ENCODE results near the gene SRRD. TPM values are rescaled to one million over a fixed set of nuclear protein-coding genes. Genes with fewer than 3 reads are reported as not detected.
A peak's percentile ranks its signal among the peaks of the same experiment; 100 is the strongest.
"Not testable (repeated sequence)": the region's sequence is repeated elsewhere in the genome, so short reads cannot be mapped to it uniquely, and the experiment has no call there.

SRRD gene, protein sequence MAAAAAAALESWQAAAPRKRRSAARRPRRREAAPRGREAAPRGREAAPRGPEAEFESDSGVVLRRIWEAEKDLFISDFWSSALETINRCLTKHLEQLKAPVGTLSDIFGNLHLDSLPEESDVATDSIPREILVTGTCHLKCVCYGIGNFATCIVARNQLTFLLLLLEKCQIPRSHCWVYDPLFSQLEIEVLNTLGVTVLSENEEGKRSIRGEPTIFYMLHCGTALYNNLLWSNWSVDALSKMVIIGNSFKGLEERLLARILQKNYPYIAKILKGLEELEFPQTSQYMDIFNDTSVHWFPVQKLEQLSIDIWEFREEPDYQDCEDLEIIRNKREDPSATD
- total RNA-seq: 10 to 100 TPM; 17.9 to 37.4 (median 26.2) TPM

DNA sequence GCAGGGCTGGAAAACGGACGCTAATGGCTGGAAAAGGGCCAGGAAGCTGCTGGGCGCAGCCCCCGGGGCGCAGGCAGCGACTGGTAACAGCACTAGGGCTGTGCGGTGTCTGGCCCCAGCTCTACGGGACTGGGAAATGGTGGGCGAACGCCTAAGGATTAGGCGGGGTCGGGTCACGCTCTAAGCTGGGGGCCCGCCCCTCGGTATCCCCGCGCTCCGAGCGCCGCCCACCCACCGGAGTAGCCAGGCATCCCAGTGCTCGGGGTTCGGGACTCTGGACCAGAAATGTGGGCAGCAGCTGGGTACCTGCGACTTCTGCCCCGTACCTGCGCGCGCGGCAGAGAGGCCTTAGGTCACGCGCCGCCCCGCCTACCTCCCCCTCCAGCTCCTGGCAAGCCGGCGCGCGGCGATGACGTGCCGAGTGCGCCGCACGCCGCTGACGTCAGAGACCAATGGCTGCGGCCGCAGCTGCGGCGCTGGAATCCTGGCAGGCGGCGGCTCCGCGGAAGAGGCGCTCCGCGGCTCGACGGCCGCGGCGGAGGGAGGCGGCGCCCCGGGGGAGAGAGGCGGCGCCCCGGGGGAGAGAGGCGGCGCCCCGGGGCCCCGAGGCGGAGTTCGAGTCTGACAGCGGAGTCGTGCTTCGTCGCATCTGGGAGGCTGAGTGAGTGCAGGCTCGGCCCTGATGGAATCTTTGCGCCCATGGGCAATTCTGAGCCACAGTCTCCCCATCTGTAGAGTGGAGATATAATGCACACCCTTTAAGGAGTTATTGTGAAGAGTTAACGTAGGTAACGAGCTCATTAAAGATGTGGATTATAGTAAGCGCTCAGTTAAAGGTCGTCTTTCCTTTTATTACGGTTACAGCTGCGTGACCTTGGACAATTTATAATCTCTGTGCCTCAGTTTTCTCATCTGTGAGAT lies at the start of gene SRRD, which contains the start of gene HPS4:
SRRD (plus strand) TSS at position 439 of the 921 bp plus-strand sequence; CDS start at position 453, 14 bp downstream.
HPS4 (minus strand) TSS at position 345 of the 921 bp plus-strand sequence. CDS start 2,021 bp downstream, outside the sequence.
- peak within 1 kb of the TSS; percentile 85 to 91 (median 90) for H3K27ac ChIP-seq
- WGBS, 2 donors: 1 to 3% methylated on average over 17 to 30 of the region's 85 CpGs
- H3K4me3 ChIP-seq (replicated peaks in 1 of 3): peak within 1 kb of the TSS; percentile 21 to 92 (median 74)
- DNase-seq: peak; percentile 89 to 90
- TF ChIP-seq, protein P1, sequence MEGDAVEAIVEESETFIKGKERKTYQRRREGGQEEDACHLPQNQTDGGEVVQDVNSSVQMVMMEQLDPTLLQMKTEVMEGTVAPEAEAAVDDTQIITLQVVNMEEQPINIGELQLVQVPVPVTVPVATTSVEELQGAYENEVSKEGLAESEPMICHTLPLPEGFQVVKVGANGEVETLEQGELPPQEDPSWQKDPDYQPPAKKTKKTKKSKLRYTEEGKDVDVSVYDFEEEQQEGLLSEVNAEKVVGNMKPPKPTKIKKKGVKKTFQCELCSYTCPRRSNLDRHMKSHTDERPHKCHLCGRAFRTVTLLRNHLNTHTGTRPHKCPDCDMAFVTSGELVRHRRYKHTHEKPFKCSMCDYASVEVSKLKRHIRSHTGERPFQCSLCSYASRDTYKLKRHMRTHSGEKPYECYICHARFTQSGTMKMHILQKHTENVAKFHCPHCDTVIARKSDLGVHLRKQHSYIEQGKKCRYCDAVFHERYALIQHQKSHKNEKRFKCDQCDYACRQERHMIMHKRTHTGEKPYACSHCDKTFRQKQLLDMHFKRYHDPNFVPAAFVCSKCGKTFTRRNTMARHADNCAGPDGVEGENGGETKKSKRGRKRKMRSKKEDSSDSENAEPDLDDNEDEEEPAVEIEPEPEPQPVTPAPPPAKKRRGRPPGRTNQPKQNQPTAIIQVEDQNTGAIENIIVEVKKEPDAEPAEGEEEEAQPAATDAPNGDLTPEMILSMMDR (IDR thresholded peaks at IDR 0.05): peak in 1 of 6 experiments; percentile 18
- peak; percentile 8 to 89 for TF ChIP-seq POLR2A (IDR thresholded peaks at IDR 0.05)
- intact Hi-C loops (cut with DNase I): loop anchor here (10.0 kb wide), 2 partner anchors 61 to 101 kb away; no protein-coding TSS in a partner anchor
- peaks cover 20 to 83% of the 10 kb centered on the region in 2 donors for H3K4me1 ChIP-seq
- no peaks in the 10 kb centered on the region for H3K9me3 ChIP-seq
- no peaks in the 10 kb centered on the region for H3K27me3 ChIP-seq
- peaks cover 4% of the 10 kb centered on the region in 2 donors for H3K36me3 ChIP-seq

DNA sequence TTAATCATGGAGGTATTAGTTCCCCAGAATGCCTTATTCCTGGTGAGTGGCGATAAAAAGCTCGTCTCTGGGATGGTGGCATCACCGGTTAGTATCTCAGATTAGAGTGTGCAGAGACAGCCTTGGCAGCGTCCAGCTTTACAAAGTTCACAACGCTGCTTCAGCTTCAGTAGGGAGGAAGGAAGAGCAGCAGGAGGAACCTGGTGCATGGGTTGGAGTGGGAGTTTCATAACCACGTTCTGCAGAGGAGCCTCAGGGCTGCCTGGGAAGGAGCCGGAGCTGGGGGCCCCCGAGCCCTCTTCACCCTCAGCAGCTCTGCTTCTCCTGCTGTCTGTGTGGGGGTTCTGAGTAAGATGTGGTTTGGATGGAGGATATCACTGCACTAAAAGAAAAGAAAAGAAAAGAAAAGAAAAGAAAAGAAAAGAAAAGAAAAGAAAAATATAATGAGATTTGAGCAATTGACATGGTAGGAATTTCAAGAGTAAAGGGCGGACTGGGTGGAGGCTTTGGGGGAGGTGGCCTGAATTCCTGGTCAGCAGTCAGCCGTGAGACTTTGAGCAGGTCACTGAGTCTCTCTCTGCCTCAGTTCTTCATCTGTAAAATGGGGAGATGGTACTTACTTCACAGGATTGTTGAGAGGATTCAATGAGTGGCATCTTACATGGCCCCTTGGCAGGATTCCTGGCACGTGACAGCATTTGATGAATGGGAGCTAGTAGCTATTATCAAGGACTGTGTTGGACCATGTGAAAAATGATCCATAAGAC lies 48.2 kb upstream of the SRRD start:
- intact Hi-C loops (cut with DNase I): no loop called here
- no peaks in the 10 kb centered on the region for H3K27me3 ChIP-seq
- DNase-seq: no peak
- WGBS, 2 donors: 65% methylated on average over 11 of the region's 11 CpGs
- no peaks in the 10 kb centered on the region for H3K4me1 ChIP-seq
- H3K9me3 ChIP-seq: no peaks in the 10 kb centered on the region
- H3K36me3 ChIP-seq: no peaks in the 10 kb centered on the region
- no peak overlapping the region for H3K27ac ChIP-seq
- TF ChIP-seq POLR2A (IDR thresholded peaks at IDR 0.05): no peak
- TF ChIP-seq, protein P1 (IDR thresholded peaks at IDR 0.05): no peak
- no peak overlapping the region for H3K4me3 ChIP-seq (replicated peaks in 1 of 3)

DNA sequence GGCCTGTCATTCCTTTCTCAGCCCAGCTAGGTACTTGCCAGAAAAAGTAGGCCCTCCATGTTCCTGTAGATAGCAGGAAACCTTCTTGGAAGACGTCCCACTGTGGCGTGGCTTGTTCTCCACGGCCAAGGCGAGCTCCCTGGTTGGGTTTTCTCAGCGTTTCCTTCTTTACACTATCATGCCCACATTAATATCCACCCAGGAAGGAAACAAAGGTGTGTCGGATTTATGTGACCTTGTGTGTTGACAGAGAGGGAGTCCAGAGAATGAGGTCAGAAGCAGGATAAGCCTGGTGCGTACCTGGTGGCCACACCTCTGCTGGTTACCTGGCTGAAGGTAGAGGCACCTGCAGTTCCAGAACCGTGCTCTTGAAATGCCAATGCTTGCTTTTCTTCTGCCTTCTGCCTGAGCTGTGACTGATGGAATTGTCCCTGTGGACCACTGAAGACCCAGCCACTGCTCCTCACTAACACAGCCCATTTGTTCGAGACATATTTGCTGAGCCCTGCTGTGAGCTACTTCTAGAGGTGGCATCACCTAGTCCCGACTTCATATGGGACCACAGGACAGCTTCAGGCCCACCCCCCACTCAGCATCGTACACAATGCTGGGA lies 46.7 kb upstream of the SRRD start:
- no peak overlapping the region for H3K4me3 ChIP-seq (replicated peaks in 1 of 3)
- no peak overlapping the region for H3K27ac ChIP-seq
- no peaks in the 10 kb centered on the region for H3K36me3 ChIP-seq
- H3K9me3 ChIP-seq: no peaks in the 10 kb centered on the region
- intact Hi-C loops (cut with DNase I): no loop called here
- no peaks in the 10 kb centered on the region for H3K27me3 ChIP-seq
- no peaks in the 10 kb centered on the region for H3K4me1 ChIP-seq
- TF ChIP-seq, protein P1 (IDR thresholded peaks at IDR 0.05): no peak
- no peak for TF ChIP-seq POLR2A (IDR thresholded peaks at IDR 0.05)
- DNase-seq: no peak
- 84 to 86% methylated on average over 11 of the region's 11 CpGs for WGBS, 2 donors

DNA sequence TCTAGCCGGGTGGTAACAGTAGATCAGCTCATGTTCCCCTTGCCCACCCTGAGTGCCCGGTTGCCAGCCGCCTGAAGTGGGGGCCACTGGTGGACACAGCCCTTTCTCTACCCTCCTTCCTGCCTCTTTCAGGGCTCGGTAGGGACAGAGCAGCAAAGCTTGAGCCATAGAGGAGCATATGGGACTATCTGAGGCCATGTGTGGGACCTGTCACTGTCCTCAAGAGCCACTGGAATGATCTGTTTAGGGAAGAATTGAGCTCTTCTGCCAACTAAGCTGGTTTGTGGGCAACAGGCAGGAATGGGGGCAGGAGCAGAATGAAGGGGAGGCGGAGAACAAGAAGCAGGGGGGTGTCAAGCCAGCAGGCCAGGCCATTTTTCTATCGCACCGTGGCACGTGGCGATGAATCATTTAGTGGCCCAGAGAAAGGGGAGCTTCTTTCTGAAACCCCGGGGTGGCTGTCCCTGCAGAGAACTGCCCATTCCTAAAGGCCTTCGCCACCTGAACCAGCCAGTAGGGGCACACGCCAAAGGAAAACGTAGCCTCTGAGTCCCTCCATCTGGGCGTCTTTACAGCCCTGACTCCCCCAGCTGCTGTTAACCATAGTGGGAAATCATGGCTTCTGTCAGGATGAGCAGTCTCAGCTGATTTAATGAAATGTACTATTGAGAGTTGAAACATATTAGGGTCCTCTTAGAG lies 45.8 kb upstream of the SRRD start:
- Histone ChIP-seq H3K9me3 (no peaks in the 10 kb centered on the region), H3K27me3 (no peaks in the 10 kb centered on the region), H3K4me3 (replicated peaks in 1 of 3) (no peak overlapping the region), H3K4me1 (no peaks in the 10 kb centered on the region), H3K27ac (no peak overlapping the region), H3K36me3 (no peaks in the 10 kb centered on the region)
- intact Hi-C loops (cut with DNase I): no loop called here
- WGBS, 2 donors: 92 to 96% methylated on average over 14 of the region's 14 CpGs
- no peak for TF ChIP-seq POLR2A (IDR thresholded peaks at IDR 0.05)
- TF ChIP-seq, protein P1 (IDR thresholded peaks at IDR 0.05): no peak
- no peak for DNase-seq

DNA sequence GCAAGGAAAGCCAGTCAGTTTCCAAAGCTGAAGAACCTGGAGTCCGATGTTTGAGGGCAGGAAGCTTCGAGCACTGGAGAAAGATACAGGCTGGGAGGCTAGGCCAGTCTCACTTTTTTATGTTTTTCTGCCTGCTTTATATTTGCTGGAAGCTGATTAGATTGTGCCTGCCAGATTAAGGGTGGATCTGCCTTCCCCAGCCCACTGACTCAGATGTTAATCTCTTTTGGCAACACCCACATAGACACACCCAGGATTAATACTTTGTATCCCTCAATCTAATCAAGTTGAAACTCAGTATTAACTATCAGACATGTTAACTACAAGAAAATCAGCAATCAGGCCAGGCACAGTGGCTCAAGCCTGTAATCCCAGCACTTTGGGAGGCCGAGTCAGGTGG lies 44.9 kb upstream of the SRRD start:
- 69 to 97% methylated on average over 3 of the region's 3 CpGs for WGBS, 2 donors
- H3K36me3 ChIP-seq; H3K4me1 ChIP-seq; H3K27me3 ChIP-seq; H3K9me3 ChIP-seq; intact Hi-C loops (cut with DNase I); DNase-seq; H3K4me3 ChIP-seq (replicated peaks in 1 of 3); H3K27ac ChIP-seq: not testable (repeated sequence)

Measured in thyroid gland (tissue), 4 donors.